ENCODE results near the gene AFAP1L2. TPM values are rescaled to one million over a fixed set of nuclear protein-coding genes. Genes with fewer than 3 reads are reported as not detected.
A peak's percentile ranks its signal among the peaks of the same experiment; 100 is the strongest.

AFAP1L2 gene
- total RNA-seq, 1 donor: 7.3 TPM

GRCh38 chr10:114323023-114323422, 81.3 kb downstream of the AFAP1L2 start:
- TF ChIP-seq CTCF (IDR thresholded peaks at IDR 0.05; ENCODE audit: insufficient read depth, low read depth, low read length): no peak
- no peak overlapping the region for H3K4me3 ChIP-seq (ENCODE audit: low read depth, low read length)
- peak; percentile 67 for DNase-seq (ENCODE audit: low read depth)

GRCh38 chr10:114322344-114322743, 82.0 kb downstream of the AFAP1L2 start:
- no peak for TF ChIP-seq CTCF (IDR thresholded peaks at IDR 0.05; ENCODE audit: insufficient read depth, low read depth, low read length)
- DNase-seq (ENCODE audit: low read depth): peak; percentile 86
- no peak overlapping the region for H3K4me3 ChIP-seq (ENCODE audit: low read depth, low read length)

- no peak for TF ChIP-seq CTCF (IDR thresholded peaks at IDR 0.05; ENCODE audit: insufficient read depth, low read depth, low read length)
Measured at GRCh38 chr10:114320249-114321116, 83.8 kb downstream of the AFAP1L2 start.

GRCh38 chr10:114319406-114320248, 84.7 kb downstream of the AFAP1L2 start:
- no peak overlapping the region for H3K4me3 ChIP-seq (ENCODE audit: low read depth, low read length)
- no peak for TF ChIP-seq CTCF (IDR thresholded peaks at IDR 0.05; ENCODE audit: insufficient read depth, low read depth, low read length)

More at GRCh38 chr10:114320249-114321116, 83.8 kb downstream of the AFAP1L2 start:
- no peak overlapping the region for H3K4me3 ChIP-seq (ENCODE audit: low read depth, low read length)
- no peak for DNase-seq (ENCODE audit: low read depth)

GRCh38 chr10:114316744-114317143, 87.6 kb downstream of the AFAP1L2 start:
- TF ChIP-seq CTCF (IDR thresholded peaks at IDR 0.05; ENCODE audit: insufficient read depth, low read depth, low read length): no peak
- H3K4me3 ChIP-seq (ENCODE audit: low read depth, low read length): no peak overlapping the region
- no peak for DNase-seq (ENCODE audit: low read depth)

More at GRCh38 chr10:114319406-114320248, 84.7 kb downstream of the AFAP1L2 start:
- DNase-seq (ENCODE audit: low read depth): no peak

GRCh38 chr10:114315566-114316420, 88.5 kb downstream of the AFAP1L2 start:
- no peak for DNase-seq (ENCODE audit: low read depth)
- no peak overlapping the region for H3K4me3 ChIP-seq (ENCODE audit: low read depth, low read length)
- TF ChIP-seq CTCF (IDR thresholded peaks at IDR 0.05; ENCODE audit: insufficient read depth, low read depth, low read length): no peak
